Retinal pigment epithelial cell (primary cell): ENCODE measurements around the gene PIGL.

Experiments
- DNase-seq: peaks from one replicate; pipeline ENCODE4 v3.0.0-alpha.2; 2010; ENCODE audit warnings: low read depth
- H3K4me3 ChIP-seq: 2 replicates; pipeline ENCODE4 v1.5.1; 2011; ENCODE audit warnings: mild to moderate bottlenecking, low read length, control low read depth, moderate library complexity
- CTCF ChIP-seq: conservative IDR thresholded peaks from 2 replicates; pipeline ENCODE4 v1.5.1; 2011; ENCODE audit warnings: low read depth, low read length, control low read depth, inconsistent platforms

The PIGL gene

GRCh38 chr17:16277163-16277562 lies 60.2 kb downstream of the PIGL start:
- no peak for DNase-seq
- H3K4me3 ChIP-seq: no peak overlapping the region
- TF ChIP-seq CTCF: no peak

GRCh38 chr17:16281351-16281750 lies 64.3 kb downstream of the PIGL start:
- no peak for TF ChIP-seq CTCF
- peak; percentile 44 for DNase-seq
- no peak overlapping the region for H3K4me3 ChIP-seq

- no peak overlapping the region for H3K4me3 ChIP-seq
- TF ChIP-seq CTCF: no peak
- DNase-seq: peak; percentile 42
Observed at GRCh38 chr17:16282522-16282921, 65.5 kb downstream of the PIGL start.

GRCh38 chr17:16283705-16284104 lies 66.7 kb downstream of the PIGL start:
- TF ChIP-seq CTCF: no peak
- H3K4me3 ChIP-seq: no peak overlapping the region
- no peak for DNase-seq

GRCh38 chr17:16285646-16286008 lies 68.6 kb downstream of the PIGL start:
- H3K4me3 ChIP-seq: peak overlapping the region; percentile 27
- no peak for DNase-seq
- peak; percentile 53 for TF ChIP-seq CTCF

- TF ChIP-seq CTCF: no peak
- DNase-seq: peak; percentile 89
Observed at GRCh38 chr17:16286009-16286946, 69.3 kb downstream of the PIGL start.

More at GRCh38 chr17:16286009-16286946, 69.3 kb downstream of the PIGL start:
- peak overlapping the region; percentile 27 for H3K4me3 ChIP-seq
